HG03565 (cell line): ENCODE results near the gene DIPK1A.

Experiments used
- ATAC-seq: cut with Tn5 transposase; IDR thresholded peaks from one replicate; pipeline ENCODE4 v1.9.1; 2021; ENCODE audit warnings: mild to moderate bottlenecking, moderate library complexity; ENCODE audit not compliant: unreplicated experiment

DIPK1A gene

GRCh38 chr1:92961131-92961895 is at the start of gene DIPK1A:
Gene DIPK1A (minus strand): TSS chr1:92961462. CDS start chr1:92961429, 33 bp downstream.
- ATAC-seq, result peak; percentile 27

- ATAC-seq, result no peak
Observed at GRCh38 chr1:93007941-93008577, 46.8 kb upstream of the DIPK1A start.

GRCh38 chr1:93005252-93005598 is 44.0 kb upstream of the DIPK1A start:
- peak; percentile 47 for ATAC-seq

DNA sequence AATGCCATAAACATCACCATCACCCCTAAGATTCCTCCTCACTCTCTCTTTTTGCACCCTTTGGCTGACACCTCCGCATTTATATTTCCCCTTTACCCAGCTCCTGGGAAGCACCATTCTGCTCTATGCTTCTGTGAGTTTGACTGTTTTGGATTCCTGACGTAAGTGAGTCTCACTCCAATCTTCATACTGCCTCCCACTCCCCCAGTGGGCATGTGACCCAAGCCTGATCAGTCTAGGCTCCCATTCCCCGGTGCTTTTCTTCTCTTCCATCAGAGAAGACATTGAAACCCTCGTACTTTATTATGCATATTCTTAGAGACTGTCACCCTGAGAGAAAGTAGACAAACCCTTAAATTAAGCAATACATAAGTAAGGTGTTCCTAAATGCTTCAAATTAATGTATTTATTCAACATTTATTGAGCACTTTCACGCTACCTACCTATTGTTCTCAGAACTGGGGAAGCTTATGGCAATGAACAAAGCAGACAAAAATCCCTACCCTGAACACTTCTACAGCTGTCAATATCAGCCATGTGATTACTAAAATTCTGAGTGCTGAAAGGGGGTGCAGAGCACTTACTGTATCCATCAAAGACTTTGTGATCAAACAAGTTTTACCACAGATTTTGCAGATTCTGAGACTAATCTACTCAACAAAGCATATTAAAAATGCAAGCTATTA is 43.4 kb upstream of the DIPK1A start:
- ATAC-seq, result peak; percentile 23

- ATAC-seq, result no peak
Observed at GRCh38 chr1:93003981-93004380, 42.7 kb upstream of the DIPK1A start.

GRCh38 chr1:93002781-93003180 is 41.5 kb upstream of the DIPK1A start:
- ATAC-seq, result no peak

- no peak for ATAC-seq
Observed at GRCh38 chr1:93001893-93002292, 40.6 kb upstream of the DIPK1A start.

DNA sequence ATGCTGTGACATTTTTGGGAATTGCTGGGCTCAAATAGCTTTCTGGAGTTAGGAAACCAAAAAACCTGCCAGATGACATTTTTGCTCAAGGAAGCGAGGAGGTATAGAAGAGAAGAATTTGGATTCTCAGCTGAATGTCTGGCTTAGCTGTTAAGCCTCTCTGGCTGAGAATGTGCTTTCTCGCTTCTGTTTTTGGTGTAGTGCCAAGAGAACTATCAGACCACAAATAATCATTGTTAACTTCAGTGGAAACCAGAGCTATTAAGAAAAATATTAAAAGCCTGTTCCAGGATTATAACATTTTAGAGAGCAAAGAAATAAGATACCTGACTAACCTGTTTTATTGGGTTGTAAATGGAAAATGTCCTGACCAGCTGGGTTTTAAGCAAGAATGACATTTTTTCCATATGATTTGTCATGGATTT is 39.5 kb upstream of the DIPK1A start:
- no peak for ATAC-seq

DNA sequence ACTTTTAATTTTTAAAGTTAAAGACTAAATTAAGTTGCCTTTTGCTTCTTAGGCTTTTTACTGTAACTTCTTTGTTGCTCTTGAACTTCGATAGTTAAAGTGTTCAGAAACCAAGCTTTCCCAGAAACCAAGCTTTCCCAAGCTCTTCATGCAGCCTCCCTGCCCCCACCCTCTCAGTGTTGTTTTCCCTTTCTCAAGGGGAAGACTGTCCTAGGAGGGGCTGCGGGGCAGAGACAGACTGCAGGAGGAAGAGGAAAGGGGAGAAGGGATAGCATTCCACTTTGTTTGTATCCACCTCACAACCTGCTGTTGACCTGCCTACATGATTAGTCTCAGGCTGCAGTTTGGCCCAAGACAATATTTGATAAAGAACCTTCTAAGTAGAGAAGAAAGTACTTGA is 39.0 kb upstream of the DIPK1A start:
- ATAC-seq, result no peak

- ATAC-seq, result no peak
Observed at GRCh38 chr1:92998821-92999220, 37.6 kb upstream of the DIPK1A start.

DNA sequence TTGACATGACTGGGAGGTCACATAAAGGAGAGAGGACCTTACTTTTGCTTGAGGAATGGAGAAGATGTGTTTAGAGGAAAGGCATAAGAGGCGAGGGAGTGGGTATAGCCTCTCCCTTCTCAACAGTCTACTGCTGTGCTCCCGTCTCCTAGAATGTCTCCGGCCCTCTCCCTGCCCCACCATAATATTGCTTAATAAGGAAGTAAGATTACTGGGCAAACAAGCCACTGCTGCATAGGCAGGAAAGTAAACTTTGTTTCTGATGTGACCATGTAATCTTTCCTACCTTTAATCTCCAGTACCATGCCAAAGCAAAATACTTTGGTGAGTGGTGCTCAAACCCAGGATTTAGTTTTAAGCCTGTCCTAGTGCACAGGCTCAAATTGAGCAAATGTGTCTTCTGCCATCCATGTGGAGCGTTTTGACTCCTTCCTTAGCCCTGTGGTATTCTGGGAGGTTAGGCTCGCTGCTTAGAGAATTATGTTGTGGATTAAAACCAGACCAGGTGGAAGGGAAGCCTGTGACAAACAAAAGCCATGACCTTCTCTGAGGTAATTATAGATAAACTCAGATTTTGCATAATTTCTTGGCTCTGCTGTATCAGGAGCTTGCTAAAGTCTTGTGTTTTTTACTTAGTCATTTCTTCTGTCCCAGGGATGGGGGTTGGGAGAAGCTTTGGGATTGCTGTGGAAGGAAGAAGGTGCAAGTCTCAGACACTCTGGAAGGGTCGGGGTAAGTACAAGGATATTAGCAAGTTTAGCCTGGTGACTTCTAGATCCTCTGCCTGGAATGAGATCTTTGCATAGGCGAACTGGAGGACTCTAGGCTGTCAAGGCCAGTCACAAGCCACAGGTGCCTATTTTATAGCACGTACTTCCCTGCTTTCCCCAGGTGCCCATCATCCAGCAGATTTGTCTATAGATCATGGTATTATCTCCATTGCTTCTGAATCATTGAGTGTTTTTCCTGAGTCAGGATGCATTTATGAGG is 34.5 kb upstream of the DIPK1A start:
- no peak for ATAC-seq

DNA sequence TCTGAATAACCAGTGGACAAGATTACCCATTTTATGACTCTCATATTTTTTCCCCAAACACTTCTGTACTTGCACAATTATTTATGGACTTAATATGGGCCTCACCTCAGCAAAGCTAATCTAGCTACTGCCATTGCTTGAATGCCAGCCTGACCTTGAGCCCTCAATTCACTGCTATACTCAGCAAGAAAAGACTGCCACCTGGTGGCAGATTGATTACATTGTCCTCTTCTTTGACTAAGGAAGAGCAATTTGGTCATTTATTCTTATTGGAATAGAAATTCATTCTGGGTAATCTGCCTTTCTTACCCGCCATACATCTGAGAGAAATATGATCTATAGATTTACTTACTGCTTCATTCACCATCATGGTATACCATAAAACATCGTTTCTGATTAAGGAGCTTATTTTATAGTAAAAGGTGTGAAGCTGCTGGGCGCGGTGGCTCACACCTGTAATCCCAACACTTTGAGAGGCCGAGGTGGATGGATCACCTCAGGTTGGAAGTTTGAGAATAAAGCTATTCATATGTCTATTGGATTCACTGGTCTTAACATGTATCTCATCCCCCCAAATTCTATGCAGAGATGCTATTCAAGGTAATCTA is 32.9 kb upstream of the DIPK1A start:
- peak; percentile 71 for ATAC-seq

GRCh38 chr1:92993581-92993980 is 32.3 kb upstream of the DIPK1A start:
- no peak for ATAC-seq

GRCh38 chr1:92992877-92993276 is 31.6 kb upstream of the DIPK1A start:
- ATAC-seq, result no peak

DNA sequence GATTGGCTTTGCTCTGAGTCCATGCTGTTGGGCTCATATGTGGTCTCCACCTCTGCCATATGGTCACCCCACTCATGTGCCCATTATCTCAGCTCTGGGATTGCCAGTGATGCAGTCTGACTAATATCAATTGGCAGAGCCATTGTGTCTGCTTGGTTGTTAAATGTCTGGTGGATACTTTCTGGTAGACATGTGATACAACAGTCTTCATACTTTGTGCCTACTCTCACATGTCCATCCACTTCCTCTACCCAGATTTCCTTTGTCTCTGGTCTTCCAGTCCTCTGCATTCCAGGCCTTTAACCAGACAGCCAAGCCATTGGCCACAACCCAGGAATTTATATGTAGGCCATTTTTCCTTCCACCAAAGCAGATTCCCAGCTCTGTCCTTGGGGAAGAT is 30.8 kb upstream of the DIPK1A start:
- ATAC-seq, result no peak

DNA sequence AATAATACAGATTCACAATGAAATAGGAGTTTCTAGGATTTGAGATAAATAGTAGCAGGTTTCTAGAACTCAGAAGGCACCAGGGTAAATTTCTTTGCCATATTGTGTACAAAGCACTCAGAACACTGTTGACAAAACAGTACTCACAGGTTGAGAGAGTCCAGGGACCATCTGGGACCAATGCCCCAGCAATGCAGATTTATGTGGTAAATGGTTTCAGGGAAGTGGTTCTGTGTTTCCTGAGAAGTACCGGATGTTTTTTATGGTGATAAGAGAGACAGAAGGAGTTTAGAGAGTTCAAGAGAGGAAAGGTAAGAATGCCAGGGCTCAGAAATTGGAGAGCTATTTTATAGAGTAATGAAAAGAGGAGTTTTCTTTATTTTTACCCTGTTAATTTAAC is 29.6 kb upstream of the DIPK1A start:
- no peak for ATAC-seq

GRCh38 chr1:92989936-92990583 is 28.8 kb upstream of the DIPK1A start:
- ATAC-seq, result no peak

GRCh38 chr1:92989253-92989652 is 28.0 kb upstream of the DIPK1A start:
- no peak for ATAC-seq

- no peak for ATAC-seq
Observed at GRCh38 chr1:92987462-92987861, 26.2 kb upstream of the DIPK1A start.

- no peak for ATAC-seq
Observed at GRCh38 chr1:92985101-92985500, 23.8 kb upstream of the DIPK1A start.
